Stomach smooth muscle (tissue), 2 donors: Measurements from ENCODE around the gene MYOM1.
"Not testable (repeated sequence)": the region's sequence is repeated elsewhere in the genome, so short reads cannot be mapped to it uniquely, and the experiment has no call there.

ENCODE experiments used
- H3K27ac ChIP-seq: one replicate; pipeline ENCODE4 v1.7.0; 2013; ENCODE audit warnings: mild to moderate bottlenecking, low read length, inconsistent platforms
- H3K27me3 ChIP-seq, 2 donors: one replicate each; pipeline ENCODE4 v1.7.0; 2013; ENCODE audit warnings: low read length in 2 of 2; ENCODE audit not compliant: insufficient read depth in 2 of 2, control insufficient read depth in 1 of 2
- H3K36me3 ChIP-seq, 2 donors: one replicate each; pipeline ENCODE4 v1.7.0; 2013; ENCODE audit warnings: low read length in 2 of 2; ENCODE audit not compliant: control insufficient read depth in 2 of 2, insufficient read depth in 2 of 2
- H3K4me1 ChIP-seq: one replicate; pipeline ENCODE4 v1.7.0; 2013; ENCODE audit warnings: low read length; ENCODE audit not compliant: control insufficient read depth, insufficient read depth
- H3K4me3 ChIP-seq, 2 donors: one replicate each; pipeline ENCODE4 v1.7.0; 2013; ENCODE audit warnings: low read length in 2 of 2
- H3K9ac ChIP-seq, 2 donors: one replicate each; pipeline ENCODE4 v1.7.0; 2013; ENCODE audit warnings: low read length in 2 of 2, mild to moderate bottlenecking in 1 of 2
- H3K9me3 ChIP-seq, 2 donors: one replicate each; pipeline ENCODE4 v1.7.0; 2013; ENCODE audit warnings: low read length in 2 of 2; ENCODE audit not compliant: control insufficient read depth in 2 of 2
- donor health status: healthy.
- donor health status: Pancreatic carcinoma.

The MYOM1 gene

DNA sequence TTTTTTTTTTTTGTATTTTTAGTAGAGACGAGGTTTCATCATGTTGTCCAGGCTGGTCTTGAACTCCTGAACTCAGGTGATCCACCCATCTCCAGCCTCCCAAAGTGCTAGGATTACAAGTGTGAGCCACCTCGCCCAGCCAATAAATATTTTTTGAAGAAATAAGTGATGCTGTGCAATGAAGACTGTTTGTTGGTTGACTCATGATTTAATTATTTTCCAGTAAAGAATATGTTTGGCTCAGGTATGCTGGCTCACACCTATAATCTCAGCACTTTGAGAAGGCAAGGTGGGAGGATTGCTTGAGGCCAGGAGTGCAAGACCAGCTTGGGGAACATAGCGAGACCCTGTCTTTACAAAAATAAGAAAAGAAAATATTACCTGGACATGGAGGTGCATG is 165.0 kb downstream of the MYOM1 start:
- H3K9me3 ChIP-seq, result no peaks in the 10 kb centered on the region
- H3K4me3 ChIP-seq, result no peak overlapping the region
- H3K9ac ChIP-seq, result no peak overlapping the region
- H3K36me3 ChIP-seq, result no peaks in the 10 kb centered on the region
- H3K27ac ChIP-seq, result no peak overlapping the region
- peaks cover 0 to 4% of the 10 kb centered on the region in 2 donors for H3K27me3 ChIP-seq
- H3K4me1 ChIP-seq, result no peaks in the 10 kb centered on the region

DNA sequence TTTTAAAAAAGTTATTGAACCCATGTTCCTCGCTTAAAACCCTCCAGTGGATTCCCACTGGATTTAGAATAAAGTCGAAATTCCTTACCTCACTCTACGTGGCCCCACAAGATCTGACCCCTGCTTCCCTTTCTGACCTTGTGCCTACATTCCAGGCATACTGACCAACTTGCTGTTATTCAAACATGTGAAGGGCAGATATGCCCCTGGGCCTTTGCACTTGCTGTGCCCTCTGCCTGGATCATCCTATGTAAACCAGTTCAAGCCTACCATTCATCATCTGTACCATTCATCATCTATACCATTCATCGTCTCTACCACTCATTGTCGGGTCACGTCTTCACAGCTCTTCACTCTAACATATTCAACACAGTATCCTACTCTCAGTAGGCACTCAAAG is 165.6 kb downstream of the MYOM1 start:
- Histone ChIP-seq H3K27me3 (peaks cover 0 to 4% of the 10 kb centered on the region in 2 donors), H3K4me3 (no peak overlapping the region), H3K9me3 (no peaks in the 10 kb centered on the region), H3K9ac (no peak overlapping the region), H3K36me3 (no peaks in the 10 kb centered on the region), H3K27ac (no peak overlapping the region), H3K4me1 (no peaks in the 10 kb centered on the region)

- Histone ChIP-seq H3K4me3 (no peak overlapping the region), H3K9ac (no peak overlapping the region), H3K27me3 (peaks cover 0 to 4% of the 10 kb centered on the region in 2 donors), H3K36me3 (no peaks in the 10 kb centered on the region), H3K27ac (no peak overlapping the region), H3K4me1 (no peaks in the 10 kb centered on the region), H3K9me3 (no peaks in the 10 kb centered on the region)
Measured at GRCh38 chr18:3053081-3053480, 166.7 kb downstream of the MYOM1 start.

DNA sequence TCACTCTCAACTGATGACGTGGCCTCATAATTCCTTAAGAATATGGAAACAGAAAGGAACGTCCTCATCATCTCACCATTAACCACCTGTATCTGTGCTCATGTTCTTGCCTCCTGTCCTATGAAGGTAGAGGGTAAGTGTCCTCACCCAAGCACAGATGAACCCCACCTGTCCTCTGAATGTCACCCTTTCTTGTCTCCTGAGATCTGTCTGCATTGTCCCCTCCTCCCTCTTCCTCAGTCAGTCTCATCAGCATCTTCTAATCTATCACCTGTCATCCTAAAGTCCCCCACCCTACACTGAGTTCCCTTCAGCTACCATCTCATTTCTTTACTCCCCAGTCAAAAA is 167.4 kb downstream of the MYOM1 start:
- Histone ChIP-seq H3K36me3 (no peaks in the 10 kb centered on the region), H3K27ac (no peak overlapping the region), H3K4me3 (no peak overlapping the region), H3K4me1 (no peaks in the 10 kb centered on the region), H3K9me3 (no peaks in the 10 kb centered on the region), H3K9ac (no peak overlapping the region), H3K27me3 (peaks cover 0 to 4% of the 10 kb centered on the region in 2 donors)

GRCh38 chr18:3051718-3052410 is 167.9 kb downstream of the MYOM1 start:
- Histone ChIP-seq H3K27me3 (peaks cover 0 to 4% of the 10 kb centered on the region in 2 donors), H3K9me3 (no peaks in the 10 kb centered on the region), H3K36me3 (no peaks in the 10 kb centered on the region), H3K4me1 (no peaks in the 10 kb centered on the region), H3K9ac (no peak overlapping the region), H3K4me3 (no peak overlapping the region), H3K27ac (no peak overlapping the region)

- H3K27me3 ChIP-seq, H3K27ac ChIP-seq, H3K9me3 ChIP-seq, H3K9ac ChIP-seq, H3K4me1 ChIP-seq, H3K4me3 ChIP-seq, H3K36me3 ChIP-seq: not testable (repeated sequence)
Measured at GRCh38 chr18:3049897-3050454, 169.8 kb downstream of the MYOM1 start.

DNA sequence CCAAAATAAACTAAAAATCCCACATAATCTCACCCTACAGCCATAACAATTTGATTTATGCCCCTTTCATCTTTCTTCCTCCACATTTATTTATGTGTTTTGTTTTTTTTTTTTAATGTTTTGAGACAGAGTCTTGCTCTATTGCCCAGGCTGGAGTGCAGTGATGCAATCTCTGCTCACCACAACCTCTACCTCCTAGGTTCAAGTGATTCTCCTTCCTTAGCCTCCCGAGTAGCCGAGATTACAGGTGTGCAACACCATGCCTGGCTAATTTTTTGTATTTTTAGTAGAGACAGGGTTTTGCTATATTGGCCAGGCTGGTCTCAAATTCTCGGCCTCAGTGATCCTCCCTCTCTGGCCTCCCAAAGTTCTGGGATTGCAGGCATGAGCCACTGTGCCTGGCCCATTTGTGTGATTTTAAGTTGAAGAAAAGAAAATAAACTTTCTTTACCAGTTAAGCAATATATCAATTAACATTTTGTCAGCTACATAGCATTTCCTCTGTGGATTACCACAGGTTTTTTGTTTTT is 170.9 kb downstream of the MYOM1 start:
- H3K4me3 ChIP-seq, result no peak overlapping the region
- no peaks in the 10 kb centered on the region for H3K27me3 ChIP-seq
- no peak overlapping the region for H3K27ac ChIP-seq
- H3K9ac ChIP-seq, result no peak overlapping the region
- H3K9me3 ChIP-seq, result no peaks in the 10 kb centered on the region
- H3K36me3 ChIP-seq, result no peaks in the 10 kb centered on the region
- H3K4me1 ChIP-seq, result peaks cover 7% of the 10 kb centered on the region

DNA sequence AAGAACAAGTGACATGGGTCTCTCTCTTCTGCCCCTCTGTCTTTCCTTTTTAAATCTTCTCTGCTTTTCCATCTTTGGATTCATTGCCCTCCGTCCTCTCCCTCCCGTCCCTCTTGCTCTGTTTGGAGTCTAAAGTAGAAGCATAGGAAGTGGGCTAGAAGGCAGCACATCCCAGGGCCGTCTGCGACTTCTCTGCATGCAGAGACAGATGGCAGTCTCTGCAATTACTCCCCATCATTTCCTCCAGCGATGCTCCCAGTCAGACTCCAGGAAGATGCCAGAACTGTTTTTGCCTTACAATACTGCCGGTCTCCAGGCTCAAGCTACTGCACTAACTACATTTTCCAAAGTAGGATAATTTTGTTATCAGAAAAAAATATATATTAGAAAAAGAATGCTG is 171.6 kb downstream of the MYOM1 start:
- Histone ChIP-seq H3K9ac (no peak overlapping the region), H3K9me3 (no peaks in the 10 kb centered on the region), H3K4me3 (no peak overlapping the region), H3K4me1 (peaks cover 7% of the 10 kb centered on the region), H3K27ac (no peak overlapping the region), H3K27me3 (peaks cover 0 to 2% of the 10 kb centered on the region in 2 donors), H3K36me3 (no peaks in the 10 kb centered on the region)

GRCh38 chr18:3046216-3046808 is 173.5 kb downstream of the MYOM1 start:
- no peaks in the 10 kb centered on the region for H3K36me3 ChIP-seq
- no peak overlapping the region for H3K9ac ChIP-seq
- H3K4me1 ChIP-seq, result peaks cover 7% of the 10 kb centered on the region
- H3K4me3 ChIP-seq, result no peak overlapping the region
- no peak overlapping the region for H3K27ac ChIP-seq
- no peaks in the 10 kb centered on the region for H3K9me3 ChIP-seq
- peaks cover 0 to 2% of the 10 kb centered on the region in 2 donors for H3K27me3 ChIP-seq

- Histone ChIP-seq H3K27me3 (peaks cover 0 to 2% of the 10 kb centered on the region in 2 donors), H3K4me3 (no peak overlapping the region), H3K9me3 (no peaks in the 10 kb centered on the region), H3K27ac (no peak overlapping the region), H3K36me3 (no peaks in the 10 kb centered on the region), H3K9ac (no peak overlapping the region), H3K4me1 (peaks cover 7% of the 10 kb centered on the region)
Measured at GRCh38 chr18:3044931-3045698, 174.7 kb downstream of the MYOM1 start.
